GM21526 (cell line): ENCODE results near the gene ZNF512.
A peak's percentile ranks its signal among the peaks of the same experiment; 100 is the strongest.
"Not testable (repeated sequence)": the region's sequence is repeated elsewhere in the genome, so short reads cannot be mapped to it uniquely, and the experiment has no call there.

Experiments used
- ATAC-seq: cut with Tn5 transposase; IDR thresholded peaks from one replicate; pipeline ENCODE4 v1.9.1; 2021; ENCODE audit warnings: moderate library complexity; ENCODE audit not compliant: unreplicated experiment, low FRiP score

ZNF512 gene

GRCh38 chr2:27582695-27583389 lies at the start of gene ZNF512:
Gene ZNF512, plus strand, starts transcription at chr2:27583042. Its CDS starts 71 bp downstream, at chr2:27583113.
- ATAC-seq: peak; percentile 91

GRCh38 chr2:27537287-27537686 lies 45.6 kb upstream of the ZNF512 start:
- no peak for ATAC-seq

- ATAC-seq: not testable (repeated sequence)
These were observed 43.9 kb upstream of the ZNF512 start for GRCh38 chr2:27538839-27539450.

GRCh38 chr2:27539649-27540048 lies 43.2 kb upstream of the ZNF512 start:
- ATAC-seq: not testable (repeated sequence)

- no peak for ATAC-seq
These were observed 38.6 kb upstream of the ZNF512 start for GRCh38 chr2:27544143-27544821.

GRCh38 chr2:27545348-27546141 lies 37.3 kb upstream of the ZNF512 start:
- no peak for ATAC-seq

- no peak for ATAC-seq
These were observed 33.5 kb upstream of the ZNF512 start for GRCh38 chr2:27549303-27549702.

GRCh38 chr2:27551514-27551913 lies 31.3 kb upstream of the ZNF512 start:
- no peak for ATAC-seq

GRCh38 chr2:27552941-27553340 lies 29.9 kb upstream of the ZNF512 start:
- no peak for ATAC-seq

- not testable (repeated sequence) for ATAC-seq
These were observed 28.4 kb upstream of the ZNF512 start for GRCh38 chr2:27554451-27554850.

- no peak for ATAC-seq
These were observed 23.6 kb upstream of the ZNF512 start for GRCh38 chr2:27559228-27559627.

- ATAC-seq: no peak
These were observed 21.8 kb upstream of the ZNF512 start for GRCh38 chr2:27561060-27561459.

GRCh38 chr2:27566628-27567027 lies 16.2 kb upstream of the ZNF512 start:
- no peak for ATAC-seq

- ATAC-seq: no peak
These were observed 13.4 kb upstream of the ZNF512 start for GRCh38 chr2:27569398-27569797.

- ATAC-seq: no peak
These were observed 11.6 kb upstream of the ZNF512 start for GRCh38 chr2:27571197-27571596.

- ATAC-seq: no peak
These were observed 11.2 kb upstream of the ZNF512 start for GRCh38 chr2:27571681-27572080.

GRCh38 chr2:27572439-27572838 lies 10.4 kb upstream of the ZNF512 start:
- no peak for ATAC-seq

GRCh38 chr2:27572998-27573429 lies 9.8 kb upstream of the ZNF512 start:
- no peak for ATAC-seq

GRCh38 chr2:27573452-27573851 lies 9.4 kb upstream of the ZNF512 start:
- ATAC-seq: no peak

- no peak for ATAC-seq
These were observed 1.3 kb upstream of the ZNF512 start for GRCh38 chr2:27581417-27582128.
